Suppressor macrophage treated with lipopolysaccharide for 1 hour (primary cell): ENCODE data around the gene NLRP1.

Source experiments
- DNase-seq, 3 donors: peaks; one replicate each; pipeline ENCODE4 v3.0.0-alpha.2; 2020 to 2022

Gene NLRP1

GRCh38 chr17:5553479-5553878 lies 30.8 kb downstream of the NLRP1 start:
- no peak for DNase-seq

DNA sequence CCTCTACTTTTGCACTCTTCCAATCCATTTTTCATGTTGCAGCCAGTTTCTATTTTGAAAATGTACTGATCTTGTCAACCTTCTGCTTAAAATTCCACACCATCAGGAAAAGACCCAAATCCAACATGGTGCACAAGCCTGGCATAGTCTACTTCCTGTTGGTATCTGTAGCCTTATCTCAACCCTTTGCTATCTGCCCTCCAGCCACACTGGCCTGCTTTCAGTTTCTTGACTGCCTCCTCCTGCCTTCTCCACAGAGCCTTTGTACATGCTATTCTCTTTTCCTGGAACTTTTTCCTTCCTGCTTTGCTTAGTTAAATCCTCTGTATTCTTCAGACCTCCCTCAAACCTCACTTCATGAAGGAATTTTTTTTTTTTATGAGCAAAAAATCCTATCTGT lies 31.5 kb downstream of the NLRP1 start:
- no peak for DNase-seq

DNA sequence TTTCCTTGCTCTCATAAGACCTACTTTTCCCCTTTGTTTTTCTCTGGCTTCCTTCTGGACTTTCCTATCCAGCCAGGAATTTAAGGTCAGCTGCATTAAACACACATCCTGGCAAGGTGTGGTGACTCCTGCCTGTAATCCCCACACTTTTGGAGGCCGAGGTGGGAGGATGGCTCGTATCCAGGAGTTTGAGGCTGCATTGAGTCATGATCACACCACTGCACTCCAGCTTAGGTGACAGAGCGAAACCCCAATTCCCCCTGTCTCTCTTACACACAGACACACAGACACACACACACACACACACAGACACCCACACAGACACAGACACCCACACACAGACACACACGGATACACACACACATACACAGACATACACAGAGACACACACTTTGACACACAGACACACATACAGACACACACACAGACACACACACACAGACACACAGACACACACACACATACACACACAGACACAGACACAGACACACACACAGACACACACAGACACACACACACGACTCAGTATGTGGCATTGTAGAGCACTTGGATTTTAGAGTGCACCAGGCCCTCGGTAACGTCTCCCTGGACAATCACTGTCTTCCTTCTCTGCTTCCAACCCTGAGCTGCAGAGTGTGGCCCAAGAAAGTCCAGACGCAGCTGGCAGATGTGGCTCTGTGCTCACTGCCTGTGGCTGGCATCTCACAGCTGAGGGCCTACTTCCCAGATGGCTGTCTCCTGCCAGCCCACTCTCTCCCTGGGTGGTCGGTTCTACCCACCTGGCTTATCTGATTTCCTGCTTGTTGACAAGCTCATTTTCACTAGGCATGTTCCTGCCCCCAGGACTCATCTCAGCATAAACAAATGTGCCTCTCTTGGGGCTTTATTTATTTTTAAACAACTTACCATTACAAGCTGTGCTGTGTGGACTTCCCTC lies 39.0 kb downstream of the NLRP1 start:
- DNase-seq = no peak

DNA sequence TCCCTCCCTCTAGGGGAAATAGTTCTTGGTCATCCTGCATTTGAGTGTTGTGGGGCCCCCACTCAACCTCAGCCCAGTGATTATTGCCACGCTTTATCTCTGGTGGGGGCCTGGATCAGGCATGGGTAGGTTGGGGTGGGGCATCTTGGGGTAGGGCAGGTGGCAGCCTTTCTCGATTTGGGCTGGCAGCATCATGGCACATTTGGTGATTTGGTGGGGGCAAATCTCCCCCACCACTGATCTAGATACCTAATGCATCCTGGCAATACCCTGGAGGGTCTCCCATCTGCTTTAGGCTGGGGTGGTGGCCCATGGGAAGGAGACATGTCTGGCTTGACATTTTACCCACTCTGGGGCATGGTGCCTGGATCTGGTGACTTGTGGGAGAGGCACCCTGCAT lies 40.2 kb downstream of the NLRP1 start:
- DNase-seq = no peak

GRCh38 chr17:5541610-5542202 lies 42.6 kb downstream of the NLRP1 start:
- no peak for DNase-seq

GRCh38 chr17:5540321-5540720 lies 44.0 kb downstream of the NLRP1 start:
- DNase-seq = no peak

DNA sequence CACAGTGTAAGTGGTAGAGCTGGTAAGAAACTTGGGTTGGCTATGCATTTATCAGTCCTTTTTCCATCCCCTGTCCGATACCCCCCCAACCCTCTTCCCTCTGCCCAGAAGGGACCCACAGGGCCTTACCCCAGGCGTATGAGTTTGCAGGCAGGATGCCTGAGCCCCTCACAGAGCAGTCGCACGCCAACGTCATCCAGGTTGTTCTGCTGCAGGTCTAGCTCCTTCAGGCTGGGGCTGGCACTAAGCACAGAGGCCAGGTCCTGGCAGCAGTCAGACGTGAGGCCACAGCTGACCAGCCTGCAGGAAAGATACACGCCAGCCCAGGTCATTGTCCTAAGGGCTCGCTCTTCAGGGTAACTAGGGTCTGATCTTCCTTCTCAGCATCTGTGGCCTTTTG lies 45.0 kb downstream of the NLRP1 start:
- DNase-seq = no peak

- DNase-seq = no peak
Measured at GRCh38 chr17:5536866-5537650, 47.3 kb downstream of the NLRP1 start.

DNA sequence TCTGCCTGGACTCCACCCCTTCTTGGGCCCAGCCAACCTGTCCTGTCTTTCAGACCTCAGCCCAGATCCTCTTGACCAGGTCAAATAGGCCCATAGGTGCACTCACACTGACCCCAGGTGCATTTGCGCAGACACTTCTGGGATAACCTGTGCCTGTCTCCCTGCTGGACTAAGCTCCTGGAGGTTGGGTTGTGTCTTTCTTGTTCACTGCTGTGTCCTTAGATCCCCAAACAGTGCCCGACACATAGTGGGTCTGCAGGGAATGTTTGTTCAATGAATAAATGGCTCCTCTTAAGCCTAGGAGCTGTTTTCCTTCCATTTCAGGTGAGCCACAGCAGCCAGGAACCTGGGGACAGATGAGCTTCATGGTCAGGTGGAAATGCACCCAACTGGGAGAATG lies 48.9 kb downstream of the NLRP1 start:
- no peak for DNase-seq

GRCh38 chr17:5533486-5534315 lies 50.6 kb downstream of the NLRP1 start:
- no peak for DNase-seq

DNA sequence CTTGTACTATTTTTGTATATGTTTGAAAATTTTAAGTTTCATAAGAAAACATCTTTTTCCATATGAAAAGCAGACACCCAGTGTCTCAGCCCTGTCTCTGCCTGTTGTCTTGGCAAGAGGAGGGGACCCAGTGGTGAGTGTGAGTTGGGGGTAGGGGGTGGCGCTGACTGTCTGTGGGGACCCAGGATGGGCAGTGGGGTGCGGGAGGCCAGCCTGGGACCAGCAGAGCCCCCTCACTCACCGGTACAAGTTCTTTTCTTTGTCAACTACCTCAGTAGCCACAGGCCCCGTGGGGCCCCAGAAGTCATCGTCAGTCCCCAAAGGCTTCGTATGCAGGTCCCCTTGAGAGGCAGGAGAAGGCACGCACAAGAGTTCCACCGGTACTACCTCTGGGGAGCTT lies 51.7 kb downstream of the NLRP1 start:
- DNase-seq = no peak

GRCh38 chr17:5531085-5531418 lies 53.3 kb downstream of the NLRP1 start:
- no peak for DNase-seq

DNA sequence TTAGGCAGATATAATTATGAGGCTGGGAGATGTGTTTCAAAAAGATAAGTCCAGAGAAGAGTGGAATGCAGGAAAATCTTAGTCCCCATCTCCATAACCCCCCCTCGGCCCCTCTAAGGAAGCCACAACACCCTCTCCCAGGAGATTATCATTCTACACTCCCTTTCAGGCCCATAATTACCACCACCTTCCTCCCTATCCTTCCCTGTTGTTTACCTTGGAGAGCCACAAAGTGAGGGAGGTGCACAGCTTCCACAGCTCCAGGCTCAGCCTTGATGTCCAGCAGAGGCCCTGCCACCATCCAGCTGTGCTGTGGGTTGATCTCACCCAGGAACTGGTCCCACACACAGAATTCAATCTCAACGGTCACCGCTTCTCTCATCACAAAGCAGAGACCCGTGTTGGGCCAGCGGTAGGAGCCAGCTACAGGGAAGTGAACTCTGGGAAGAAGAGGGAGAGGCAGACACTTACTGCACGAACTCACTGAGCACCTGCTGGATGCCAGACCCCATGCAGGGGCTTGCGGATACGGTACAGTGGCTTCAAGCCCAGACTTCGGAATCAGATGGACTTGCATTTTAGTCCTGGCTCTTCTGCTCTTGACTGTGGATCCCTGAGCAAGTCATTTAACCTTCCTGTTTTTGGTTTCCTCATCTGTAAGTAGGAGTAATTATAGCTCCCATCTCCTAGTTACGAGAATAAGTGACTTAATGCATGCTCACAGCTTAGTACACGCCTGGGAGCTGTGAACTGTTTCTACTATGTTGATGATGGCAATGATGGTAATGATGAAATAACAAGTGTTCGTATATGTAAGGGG lies 53.8 kb downstream of the NLRP1 start:
- DNase-seq = peak; percentile 42 to 62 (median 54)

DNA sequence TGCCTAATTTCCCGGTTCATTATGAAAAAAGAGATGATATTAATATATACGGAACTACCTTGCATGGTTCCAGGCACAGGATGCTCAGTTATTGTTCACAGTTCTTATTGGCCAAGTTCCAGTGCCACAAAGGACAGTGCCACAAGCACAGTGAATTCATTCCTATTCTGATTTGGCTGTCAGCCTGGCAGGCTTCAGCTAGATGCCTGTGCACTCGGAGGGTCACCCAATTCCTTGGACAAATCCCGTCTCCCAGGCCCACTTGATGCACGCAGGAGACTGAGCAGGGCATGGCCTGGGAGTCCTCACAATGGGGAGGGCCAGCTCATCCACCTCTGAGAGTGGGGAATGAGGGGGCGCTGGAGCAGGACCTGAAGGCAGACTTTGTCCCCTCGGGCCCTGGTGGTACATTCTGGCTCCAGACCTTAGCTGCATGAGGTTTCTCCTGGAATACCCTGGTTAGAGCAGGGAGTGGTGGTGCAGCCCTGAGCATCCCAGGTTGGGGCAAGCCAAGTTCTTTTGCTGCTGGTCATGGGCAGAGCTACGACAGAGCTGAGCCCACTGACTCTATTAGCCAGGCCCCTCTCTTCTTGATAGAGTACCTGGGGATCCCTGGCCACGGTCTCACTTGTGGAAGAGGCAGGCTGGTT lies 56.6 kb downstream of the NLRP1 start:
- DNase-seq = no peak

GRCh38 chr17:5526821-5527598 lies 57.3 kb downstream of the NLRP1 start:
- peak; percentile 87 to 94 (median 88) for DNase-seq

GRCh38 chr17:5523249-5523648 lies 61.1 kb downstream of the NLRP1 start:
- DNase-seq = no peak

- no peak for DNase-seq
Measured at GRCh38 chr17:5522476-5522875, 61.8 kb downstream of the NLRP1 start.

DNA sequence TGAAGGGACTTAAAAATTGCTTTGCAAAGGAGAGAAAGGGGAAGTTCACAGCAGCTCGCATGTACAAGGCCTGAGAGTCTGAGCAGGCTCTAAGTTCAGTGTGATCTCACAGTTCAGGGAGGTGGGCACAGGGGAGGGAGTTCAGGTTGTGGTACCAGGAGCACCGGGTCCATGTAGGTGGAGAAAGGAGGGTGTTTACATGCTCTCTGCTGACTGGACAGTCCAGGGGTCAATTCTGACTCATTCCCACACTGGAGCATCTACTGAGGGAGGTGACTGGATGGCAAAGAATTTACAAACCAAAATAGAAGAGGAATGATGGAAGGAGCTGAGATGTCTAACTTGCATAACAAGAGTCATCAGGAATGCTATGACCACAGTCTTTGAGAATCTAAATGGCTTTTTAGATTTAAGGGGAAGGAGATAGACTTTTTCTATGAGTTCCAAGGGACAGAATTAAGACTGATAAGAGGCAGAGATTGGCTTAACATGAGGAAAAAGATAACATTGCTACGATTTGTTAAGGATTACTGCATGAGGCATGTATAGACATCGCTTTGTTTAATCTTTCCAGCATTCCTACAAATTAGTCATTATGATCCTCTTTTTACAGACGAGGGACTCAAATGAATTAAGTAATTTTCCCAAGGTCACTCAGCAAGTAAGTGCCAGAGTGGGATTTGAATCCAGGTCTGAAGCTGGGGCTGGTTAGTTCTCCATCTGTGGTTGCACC lies 68.1 kb downstream of the NLRP1 start:
- no peak for DNase-seq

DNA sequence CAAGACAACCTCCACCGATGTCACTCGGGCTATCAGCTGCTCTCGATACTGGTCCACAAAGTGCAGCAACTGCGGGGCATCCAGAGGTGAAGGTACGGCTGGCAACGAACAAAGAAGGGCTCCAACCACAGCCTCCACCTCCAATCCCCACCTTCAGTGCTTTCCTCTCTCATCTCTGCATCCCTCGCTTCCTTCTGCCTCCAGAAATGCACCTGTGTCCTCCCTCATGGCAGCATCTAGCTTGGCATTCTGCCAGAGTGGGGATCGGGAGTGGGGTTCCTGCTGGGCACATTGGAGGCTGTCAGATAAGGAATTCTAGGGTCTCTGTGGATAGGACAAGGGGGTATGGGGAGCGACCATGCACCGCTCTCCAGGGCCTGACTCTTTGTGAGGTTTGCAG lies 69.3 kb downstream of the NLRP1 start:
- DNase-seq = no peak

- no peak for DNase-seq
Measured at GRCh38 chr17:5513628-5514027, 70.7 kb downstream of the NLRP1 start.
